HuH-7 (cell line): ENCODE measurements around the gene RGS11.

ENCODE experiments used
- DNase-seq: peaks from one replicate; pipeline ENCODE4 v3.0.0; 2011; ENCODE audit warnings: low spot score

Gene RGS11

DNA sequence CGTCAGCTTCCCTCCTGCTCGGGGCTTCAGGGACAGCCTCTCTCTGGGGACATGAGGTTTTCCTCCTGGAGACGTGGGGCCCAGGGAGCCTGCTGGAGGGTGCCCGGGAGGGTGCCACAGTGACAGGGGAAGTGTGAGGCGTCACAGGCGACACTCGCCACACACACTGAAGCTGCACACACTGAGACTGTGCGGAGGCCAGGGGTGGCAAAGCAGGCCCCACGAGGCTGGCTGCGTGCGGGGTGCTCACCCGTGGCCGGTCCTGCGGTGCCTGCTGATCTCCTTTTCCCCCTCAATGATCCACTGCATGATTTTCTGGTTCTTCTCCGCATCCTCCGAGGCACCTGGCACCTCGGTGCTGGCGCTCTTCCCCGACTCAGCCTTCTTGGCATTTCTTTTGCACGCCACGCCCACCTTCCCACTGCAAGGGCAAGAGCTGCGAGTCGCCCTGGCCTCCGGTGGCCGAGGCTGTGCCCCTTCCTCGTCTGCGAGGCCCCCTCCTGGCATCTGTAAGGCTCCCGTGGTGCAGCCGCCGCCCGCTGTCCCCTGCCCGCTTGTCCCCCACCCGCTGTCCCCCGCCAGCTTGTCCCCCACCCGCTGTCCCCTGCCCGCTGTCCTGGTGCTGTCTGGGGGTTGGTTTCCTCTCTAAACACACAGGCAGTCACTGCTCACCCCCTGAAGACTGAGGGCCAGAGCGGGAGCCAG, 21.2 kb upstream of the RGS11 start:
- no peak for DNase-seq

DNA sequence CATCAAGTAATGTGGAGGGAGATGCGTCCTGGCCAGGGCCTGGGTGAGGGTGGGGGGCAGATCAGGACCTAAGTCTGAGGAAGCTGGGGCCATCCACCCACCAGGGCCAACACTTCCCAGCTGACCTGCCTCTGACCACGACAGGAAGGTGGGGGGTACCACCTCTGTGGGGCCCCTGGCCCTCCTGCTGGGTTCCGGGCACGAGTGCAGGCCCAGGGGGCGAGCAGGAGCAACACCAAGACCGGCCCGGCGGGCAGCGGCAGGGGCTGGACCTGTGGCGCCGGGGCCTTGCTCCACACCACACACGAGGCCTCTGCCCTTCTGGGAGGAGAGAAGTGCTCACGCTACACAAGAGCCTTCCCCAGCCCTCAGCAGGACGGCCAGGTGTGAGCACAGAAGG, 20.5 kb upstream of the RGS11 start:
- DNase-seq = no peak

DNA sequence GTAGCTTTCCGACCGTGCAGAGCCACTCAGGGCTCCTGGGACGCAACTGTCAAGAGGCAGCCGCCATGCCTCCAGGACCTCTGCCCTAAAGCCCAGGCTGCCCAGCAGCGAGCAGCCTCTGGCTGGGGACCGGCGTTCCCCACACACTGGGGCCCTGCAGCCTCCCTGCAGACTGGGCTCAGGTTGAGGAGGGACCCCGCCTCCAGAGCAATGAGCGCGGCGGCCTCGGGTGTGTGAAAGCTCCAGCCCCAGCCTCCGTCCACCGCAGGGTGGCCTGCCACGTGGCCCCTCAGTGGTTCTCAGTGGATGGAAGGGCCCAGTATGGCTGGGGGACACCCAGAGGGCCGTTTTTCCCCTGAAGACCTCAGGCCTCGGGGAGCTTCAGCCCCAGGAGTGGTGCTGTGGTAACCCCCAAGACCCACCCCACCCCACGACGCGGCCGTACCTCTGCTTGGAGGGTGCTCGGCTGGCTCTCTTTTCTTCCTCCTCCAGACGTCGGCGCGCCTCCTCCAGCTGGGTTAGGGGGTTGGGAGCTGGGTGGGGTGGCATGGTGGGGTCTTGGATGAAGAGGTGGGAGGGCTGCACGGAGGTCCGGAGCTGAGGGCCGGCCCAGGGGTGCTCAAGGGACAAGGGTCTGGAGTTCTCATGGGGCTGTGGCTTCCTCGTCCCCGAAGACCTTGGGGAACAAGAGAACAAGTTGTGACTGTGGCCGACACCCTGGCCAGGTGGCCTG, 17.5 kb upstream of the RGS11 start:
- no peak for DNase-seq

DNA sequence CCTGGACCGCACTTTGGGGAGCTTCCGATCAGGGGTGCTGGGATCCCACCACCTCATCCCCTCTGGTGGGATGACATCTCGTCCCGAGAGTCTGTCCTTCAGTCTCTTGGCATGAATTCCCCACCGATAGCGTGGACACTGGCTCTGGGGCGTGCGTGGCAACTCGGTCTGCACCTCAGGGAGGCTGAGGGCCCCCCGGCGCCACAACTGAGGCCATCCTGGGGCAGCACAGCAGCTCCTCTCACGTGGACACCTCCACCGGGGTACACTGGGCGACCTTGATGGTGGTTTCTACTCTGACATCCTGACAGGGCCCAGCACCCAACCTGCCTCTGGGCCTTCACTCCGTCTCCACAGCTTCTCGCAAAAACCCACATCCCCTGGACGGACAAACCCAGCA, 15.8 kb upstream of the RGS11 start:
- DNase-seq = no peak

DNA sequence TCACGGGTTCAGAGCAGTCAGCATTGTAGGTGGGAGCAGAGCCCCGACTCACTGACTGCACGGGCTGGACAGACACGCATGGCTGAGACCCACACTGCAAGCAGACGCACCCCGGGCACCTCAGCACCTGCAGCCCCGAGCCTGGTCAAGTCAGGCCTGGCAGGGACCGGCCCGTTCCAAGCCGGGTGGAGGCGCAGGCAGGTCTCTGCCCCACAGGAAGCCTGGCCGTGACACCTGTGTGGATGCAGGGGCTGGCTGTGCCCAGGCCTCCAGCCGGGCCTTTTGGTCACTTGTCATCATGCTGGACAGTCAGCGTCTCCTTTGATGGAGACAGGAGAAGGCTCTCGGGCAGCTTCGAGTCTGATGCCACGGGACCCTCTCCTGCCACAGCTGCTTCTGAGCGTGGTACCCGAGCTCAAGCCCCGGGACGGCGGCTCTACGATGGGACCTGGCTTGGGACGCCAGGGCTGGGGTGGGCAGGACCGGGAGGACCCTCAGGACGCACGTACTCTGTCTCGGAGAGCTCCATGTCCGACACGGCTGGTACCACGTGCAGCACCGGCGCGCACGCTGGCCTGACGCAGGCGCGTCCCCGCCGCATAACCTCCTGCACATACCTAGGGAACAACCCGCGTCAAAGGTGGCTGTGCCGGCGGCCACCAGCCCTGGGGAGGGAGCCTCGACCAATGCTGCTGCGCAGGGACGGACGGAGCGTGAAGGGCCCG, 15.1 kb upstream of the RGS11 start:
- DNase-seq = no peak

DNA sequence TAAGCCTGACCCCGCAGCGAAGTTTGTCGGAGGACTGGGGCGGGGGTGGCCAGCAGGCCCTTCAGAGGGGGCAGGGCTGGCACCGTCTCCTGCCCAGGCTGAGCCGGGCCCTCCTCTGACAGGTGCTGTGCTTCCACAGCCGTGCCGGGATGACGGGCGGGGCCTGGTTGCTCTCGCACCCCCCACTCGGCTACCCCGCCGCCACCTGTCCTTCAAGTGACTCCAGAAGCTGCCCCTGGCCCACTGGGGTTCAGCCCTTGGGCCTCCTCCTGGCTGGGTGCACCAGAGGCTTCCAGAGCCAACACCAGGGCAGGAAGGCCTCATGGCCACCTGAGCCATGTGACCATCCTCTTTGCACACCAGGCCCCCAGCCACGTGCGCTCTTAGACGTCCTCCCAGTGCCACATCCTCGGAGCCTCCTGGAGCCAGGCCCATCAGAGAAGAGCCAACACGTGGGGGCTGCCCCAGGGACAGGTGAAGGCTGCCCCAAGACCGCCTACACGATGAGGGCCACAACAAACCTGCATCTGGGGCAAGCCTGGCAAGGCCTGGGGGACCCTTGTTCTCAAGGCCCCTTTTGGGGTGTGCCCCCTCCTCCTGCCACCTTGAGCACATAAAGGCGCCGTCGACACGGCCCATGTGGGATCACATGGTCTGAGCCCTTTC, 14.4 kb upstream of the RGS11 start:
- no peak for DNase-seq

DNA sequence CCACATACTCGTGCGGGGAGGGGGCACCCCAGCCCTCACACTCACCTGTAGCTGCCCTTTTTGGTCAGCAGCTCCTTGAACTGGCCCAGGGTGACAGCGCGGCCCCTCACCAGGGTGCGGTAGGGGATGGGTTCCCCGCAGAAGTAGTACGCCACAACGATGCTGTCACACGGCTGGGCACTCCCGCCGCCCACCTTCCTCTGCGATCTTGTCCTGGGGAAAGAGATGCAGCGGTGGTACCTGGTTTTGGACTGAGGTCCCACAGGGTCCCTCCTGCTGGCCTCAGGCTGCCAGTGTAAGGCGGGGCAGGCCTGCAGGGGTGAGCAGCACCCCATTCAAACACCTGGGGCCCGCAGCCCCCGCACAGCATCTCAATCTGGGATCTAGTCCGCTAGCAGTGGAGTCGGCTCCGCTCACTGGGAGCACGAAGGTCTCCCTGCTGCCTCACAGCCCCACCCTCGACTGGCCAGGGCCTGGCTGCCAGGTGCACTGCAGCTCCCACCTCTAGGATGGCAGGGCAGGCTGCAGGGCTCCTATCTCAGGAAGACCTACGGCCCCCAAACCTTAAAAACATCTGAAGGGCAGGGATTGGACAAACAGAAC, 13.8 kb upstream of the RGS11 start:
- no peak for DNase-seq

DNA sequence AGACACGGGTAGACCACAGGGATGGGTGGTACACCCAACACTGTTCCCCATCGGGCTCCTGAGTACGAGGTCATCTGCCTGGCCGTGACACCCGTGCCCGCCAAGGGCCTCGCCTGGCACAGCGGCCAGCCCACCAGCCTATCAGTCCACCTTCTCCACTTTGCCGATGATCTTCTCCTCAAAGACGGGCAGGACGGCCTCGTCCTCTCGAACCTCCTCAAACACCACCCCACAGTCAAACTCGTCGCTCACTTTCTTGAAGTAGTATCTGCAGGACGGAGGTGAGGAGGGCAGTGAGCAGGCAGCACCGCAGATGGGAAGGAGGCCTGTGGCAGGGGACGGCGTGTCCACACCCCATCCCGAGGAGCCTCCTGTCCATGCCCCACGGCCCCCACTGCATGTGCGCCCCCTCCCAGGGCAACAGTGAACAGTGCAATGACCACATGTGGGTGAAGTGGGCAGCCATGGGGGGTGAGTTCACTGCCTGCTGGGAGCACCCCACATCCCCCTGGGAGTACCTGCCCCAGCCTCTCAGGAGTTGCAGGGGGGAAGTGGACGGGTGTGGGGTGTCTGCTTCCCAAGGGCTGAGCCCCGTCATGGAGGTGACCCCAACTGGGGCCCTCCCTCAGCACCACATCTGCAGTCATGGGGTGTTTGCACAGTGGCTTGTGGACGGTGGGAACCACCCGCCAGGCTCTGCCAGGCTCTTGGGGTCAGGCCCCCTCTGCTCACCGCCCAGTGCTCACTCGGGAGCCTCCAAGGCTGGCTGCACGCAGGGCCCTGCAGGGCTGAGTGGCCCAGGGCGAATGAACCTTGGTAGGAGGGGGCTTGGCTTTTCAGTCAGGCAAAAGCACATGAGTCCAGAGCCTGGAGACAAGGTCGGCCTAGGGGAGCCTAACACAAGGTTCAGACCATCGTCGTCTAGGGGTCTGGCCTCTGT, 12.5 kb upstream of the RGS11 start:
- DNase-seq = no peak

DNA sequence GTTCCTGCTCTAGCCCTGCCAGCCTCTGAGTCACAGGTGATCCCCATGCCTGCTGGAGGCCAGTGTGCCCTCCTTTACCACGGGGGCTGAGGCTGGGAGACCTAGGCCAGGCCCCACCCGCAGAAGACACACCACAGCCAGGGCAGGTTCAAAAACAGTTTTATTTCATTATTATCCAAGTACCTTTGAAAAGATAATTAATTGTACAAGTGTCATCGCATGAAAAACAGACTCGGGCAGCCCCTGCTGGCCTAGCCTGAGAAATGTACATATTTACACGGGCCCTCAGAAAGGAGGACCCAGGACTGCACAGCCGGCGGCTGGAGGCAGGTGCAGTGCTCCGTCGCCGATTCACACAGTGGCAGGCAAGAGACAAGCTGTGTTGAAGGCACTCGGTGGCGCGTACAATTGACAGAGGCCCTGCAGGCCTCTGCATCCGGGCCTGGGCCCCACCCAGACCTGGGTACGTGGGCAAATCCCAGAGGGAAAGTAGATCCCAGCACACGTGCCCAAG, 11.6 kb upstream of the RGS11 start:
- DNase-seq = no peak

DNA sequence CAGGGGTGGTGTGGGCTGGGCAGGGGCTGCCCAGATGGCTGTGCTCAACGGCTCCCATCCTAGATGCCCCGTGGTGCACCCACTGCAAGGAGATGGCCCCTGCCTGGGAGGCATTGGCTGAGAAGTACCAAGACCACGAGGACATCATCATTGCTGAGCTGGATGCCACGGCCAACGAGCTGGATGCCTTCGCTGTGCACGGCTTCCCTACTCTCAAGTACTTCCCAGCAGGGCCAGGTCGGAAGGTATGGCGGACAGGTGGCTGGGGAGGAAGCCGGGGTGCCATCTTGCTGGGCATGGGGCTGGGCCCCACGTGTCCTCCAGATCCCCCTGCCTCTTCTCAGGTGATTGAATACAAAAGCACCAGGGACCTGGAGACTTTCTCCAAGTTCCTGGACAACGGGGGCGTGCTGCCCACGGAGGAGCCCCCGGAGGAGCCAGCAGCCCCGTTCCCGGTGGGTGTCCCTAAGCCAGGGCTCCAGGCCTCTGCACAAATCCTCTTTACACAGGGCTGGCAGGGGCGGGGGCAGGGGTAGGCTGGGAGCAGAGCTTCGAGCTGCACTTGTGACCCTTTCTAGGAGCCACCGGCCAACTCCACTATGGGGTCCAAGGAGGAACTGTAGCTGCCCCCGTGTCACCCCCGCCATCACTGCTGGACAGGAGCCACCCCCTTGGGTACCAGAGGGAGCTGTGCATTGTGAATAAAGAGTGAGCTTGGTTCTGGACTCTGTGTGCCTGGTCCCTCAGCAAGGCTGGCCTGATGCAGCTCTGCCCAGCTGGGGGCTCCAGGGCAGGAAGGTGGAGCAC, 10.9 kb upstream of the RGS11 start:
- no peak for DNase-seq

DNA sequence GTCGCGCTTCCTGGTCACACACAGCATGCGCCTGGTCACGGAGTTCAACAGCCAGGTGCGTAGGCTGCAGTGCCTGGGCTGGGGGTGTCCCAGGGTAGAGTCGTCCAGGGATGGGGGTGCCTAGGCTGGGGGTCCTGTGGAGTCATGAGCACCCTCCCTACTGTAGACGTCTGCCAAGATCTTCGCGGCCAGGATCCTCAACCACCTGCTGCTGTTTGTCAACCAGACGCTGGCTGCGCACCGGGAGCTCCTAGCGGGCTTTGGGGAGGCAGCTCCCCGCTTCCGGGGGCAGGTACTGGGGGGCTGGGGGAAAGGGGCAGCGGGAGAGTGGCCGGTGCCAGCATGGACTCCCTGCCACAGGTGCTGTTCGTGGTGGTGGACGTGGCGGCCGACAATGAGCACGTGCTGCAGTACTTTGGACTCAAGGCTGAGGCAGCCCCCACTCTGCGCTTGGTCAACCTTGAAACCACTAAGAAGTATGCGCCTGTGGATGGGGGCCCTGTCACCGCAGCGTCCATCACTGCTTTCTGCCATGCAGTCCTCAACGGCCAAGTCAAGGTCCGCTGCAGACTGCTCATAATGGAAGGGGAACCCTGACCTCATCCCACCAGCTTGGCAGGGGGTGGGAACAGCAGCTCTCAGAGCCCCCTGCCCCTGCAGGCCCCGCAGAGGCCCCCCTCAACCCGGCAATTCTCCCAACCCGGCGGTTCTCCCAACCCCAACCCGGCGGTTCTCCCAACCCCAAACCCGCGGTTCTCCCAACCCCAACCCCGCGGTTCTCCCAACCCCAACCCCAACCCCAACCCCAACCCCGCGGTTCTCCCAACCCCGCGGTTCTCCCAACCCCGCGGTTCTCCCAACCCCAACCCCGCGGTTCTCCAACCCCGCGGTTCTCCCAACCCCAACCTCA, 9.7 kb upstream of the RGS11 start:
- DNase-seq = no peak

DNA sequence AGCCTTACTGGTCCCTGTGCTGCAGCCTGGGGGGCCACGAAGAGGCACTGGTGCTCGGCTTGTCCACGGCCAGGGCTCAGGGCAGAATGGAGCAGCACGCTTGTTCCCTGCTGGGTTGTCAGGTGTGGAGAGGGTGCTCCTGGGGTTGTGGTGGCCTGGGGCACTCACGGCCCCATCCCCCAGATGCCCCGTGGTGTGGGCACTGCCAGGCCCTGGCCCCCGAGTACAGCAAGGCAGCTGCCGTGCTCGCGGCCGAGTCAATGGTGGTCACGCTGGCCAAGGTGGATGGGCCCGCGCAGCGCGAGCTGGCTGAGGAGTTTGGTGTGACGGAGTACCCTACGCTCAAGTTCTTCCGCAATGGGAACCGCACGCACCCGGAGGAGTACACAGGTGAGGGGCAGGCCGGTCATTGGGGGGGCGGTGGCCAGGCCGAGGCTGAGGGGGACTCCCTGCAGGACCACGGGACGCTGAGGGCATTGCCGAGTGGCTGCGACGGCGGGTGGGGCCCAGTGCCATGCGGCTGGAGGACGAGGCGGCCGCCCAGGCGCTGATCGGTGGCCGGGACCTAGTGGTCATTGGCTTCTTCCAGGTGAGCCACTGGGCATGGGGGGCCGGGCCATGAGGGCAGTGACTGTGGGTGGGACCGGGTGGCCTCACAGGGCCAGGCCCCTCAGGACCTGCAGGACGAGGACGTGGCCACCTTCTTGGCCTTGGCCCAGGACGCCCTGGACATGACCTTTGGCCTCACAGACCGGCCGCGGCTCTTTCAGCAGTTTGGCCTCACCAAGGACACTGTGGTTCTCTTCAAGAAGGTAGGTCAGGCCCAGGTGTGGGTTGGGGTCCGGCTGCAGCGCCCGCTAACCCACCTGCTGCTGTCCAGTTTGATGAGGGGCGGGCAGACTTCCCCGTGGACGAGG, 8.7 kb upstream of the RGS11 start:
- DNase-seq = no peak

DNA sequence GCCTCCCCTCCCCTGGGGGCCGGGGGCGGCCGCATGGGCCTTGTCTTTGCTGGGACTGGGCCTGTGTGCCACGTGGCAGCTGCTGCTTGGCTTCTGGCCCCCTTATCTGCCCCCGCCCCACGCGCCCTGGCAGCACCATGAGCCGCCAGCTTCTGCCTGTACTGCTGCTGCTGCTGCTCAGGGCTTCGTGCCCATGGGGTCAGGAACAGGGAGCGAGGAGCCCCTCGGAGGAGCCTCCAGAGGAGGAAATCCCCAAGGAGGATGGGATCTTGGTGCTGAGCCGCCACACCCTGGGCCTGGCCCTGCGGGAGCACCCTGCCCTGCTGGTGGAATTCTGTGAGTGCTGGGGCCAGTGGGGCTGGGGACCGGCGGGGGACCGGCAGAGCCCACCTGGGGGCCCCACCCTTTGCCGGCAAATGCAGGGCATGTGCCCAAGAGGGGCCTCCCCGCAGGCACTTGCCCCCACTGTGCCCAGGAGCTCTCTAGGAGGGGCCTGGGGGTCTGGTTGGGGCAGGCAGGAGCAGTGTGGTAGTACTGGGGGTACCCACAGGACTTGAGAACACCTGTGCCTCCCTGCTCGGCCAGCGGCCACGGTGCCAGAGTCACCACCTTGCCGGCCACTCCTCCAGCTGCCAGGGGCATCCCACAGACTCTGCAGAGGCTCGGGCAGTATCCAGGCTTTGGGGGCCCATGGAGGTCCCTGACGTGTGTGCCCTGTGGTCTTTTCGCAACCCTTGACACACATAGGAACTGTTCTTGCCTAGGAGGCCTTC, 7.5 kb upstream of the RGS11 start, which contains the start of gene PDIA2:
Gene PDIA2, plus strand, starts transcription at position 132 of the 773 bp plus-strand sequence. Its CDS starts 6 bp downstream, at position 138.
- DNase-seq = no peak

DNA sequence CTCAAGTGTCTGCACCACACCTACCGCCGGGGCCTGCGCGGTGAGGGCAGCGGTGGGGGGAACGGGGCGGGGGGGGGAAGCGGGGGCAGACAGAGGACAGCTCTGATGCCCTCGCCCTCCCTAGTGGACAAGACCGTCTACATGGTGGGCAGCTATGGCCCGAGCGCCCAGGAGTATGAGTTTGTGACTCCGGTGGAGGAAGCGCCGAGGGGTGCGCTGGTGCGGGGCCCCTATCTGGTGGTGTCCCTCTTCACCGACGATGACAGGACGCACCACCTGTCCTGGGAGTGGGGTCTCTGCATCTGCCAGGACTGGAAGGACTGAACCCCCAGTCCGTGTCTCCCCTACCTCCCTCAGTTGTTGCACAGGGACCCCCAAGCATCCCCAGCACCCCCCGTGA, 6.7 kb upstream of the RGS11 start:
- DNase-seq = no peak

DNA sequence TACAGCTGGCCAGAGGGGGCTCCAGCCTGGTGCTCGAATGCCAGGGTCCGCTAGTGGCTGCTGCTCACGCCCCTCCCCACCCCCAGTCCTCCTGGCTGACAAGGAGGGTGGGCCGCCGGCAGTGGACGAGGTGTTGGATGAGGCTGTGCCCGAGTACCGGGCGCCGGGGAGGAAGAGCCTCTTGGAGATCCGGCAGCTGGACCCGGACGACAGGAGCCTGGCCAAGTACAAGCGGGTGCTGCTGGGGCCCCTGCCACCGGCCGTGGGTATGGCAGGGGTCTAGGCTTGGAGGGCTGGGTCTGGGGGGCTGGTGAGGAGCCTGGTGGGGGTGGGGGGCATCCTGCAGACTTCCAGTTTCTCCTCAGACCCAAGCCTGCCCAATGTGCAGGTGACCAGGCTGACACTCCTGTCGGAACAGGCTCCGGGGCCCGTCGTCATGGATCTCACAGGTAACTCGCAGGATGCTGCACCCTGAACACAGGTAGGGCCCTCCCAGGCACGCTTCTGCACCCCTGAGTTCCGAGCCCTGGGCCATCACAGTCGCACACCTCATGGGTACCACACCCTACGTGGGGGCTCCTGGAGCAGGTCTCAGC, 6.0 kb upstream of the RGS11 start:
- DNase-seq = no peak

DNA sequence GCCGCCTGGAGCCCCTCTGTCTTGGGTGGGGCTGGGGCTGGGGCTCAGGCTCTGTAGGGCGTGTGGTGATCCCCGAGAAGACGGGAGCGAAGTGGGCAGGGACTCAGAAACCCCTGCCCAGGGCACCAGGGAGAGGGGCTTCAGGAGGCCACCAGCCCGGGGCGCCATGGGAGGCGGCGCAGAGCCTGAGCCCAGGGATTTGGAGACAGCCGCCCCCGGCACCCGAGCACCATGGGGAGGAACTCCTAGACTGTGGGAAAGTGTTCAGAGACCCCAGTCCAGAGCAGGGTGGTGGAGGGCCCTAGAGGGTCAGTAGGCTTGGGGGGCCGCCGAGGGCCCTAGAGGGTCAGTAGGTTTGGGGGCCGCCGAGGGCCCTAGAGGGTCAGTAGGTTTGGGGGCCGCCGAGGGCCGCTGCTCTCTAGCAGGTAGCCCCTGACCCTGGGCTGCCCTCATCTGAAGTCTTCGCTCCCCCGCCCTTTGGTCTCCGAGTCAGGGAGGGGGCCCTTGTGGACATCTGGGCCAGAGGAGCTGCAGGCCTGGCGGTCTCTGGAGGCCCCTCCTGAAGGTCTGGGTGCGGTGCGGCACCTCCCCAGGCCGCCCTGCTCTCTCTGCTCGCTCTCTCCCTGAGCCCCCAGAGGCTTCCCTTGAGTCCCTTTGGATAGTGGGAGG, 5.4 kb upstream of the RGS11 start:
- DNase-seq = no peak
